Fibroblast of pulmonary artery (primary cell): ENCODE data around the gene TACC2.

Experiments
- DNase-seq: peaks from one replicate; pipeline ENCODE4 v3.0.0-alpha.2; 2010; ENCODE audit warnings: low read depth
- H3K4me3 ChIP-seq: replicated peaks from 2 replicates; pipeline ENCODE4 v1.5.1; 2011; ENCODE audit warnings: low read depth, mild to moderate bottlenecking, control low read depth, low read length, moderate library complexity
- CTCF ChIP-seq: IDR thresholded peaks from 2 replicates; pipeline ENCODE4 v1.5.1; 2011; ENCODE audit warnings: mild to moderate bottlenecking, control low read depth, low read length, inconsistent platforms; ENCODE audit errors: missing control alignments

The TACC2 gene

GRCh38 chr10:122234416-122234815 lies 245.5 kb downstream of the TACC2 start:
- DNase-seq = no peak
- H3K4me3 ChIP-seq = no peak overlapping the region
- TF ChIP-seq CTCF = no peak

- DNase-seq = no peak
- H3K4me3 ChIP-seq = no peak overlapping the region
- no peak for TF ChIP-seq CTCF
Measured at GRCh38 chr10:122236690-122237306, 247.8 kb downstream of the TACC2 start.

GRCh38 chr10:122237331-122237990 lies 248.5 kb downstream of the TACC2 start:
- TF ChIP-seq CTCF = no peak
- no peak overlapping the region for H3K4me3 ChIP-seq
- DNase-seq = no peak

- peak; percentile 17 for DNase-seq
- TF ChIP-seq CTCF = no peak
- no peak overlapping the region for H3K4me3 ChIP-seq
Measured at GRCh38 chr10:122239578-122240257, 250.8 kb downstream of the TACC2 start.

GRCh38 chr10:122240401-122240800 lies 251.4 kb downstream of the TACC2 start:
- TF ChIP-seq CTCF = no peak
- DNase-seq = no peak
- no peak overlapping the region for H3K4me3 ChIP-seq

GRCh38 chr10:122241836-122242235 lies 252.9 kb downstream of the TACC2 start:
- no peak for DNase-seq
- TF ChIP-seq CTCF = no peak
- no peak overlapping the region for H3K4me3 ChIP-seq
